ENCODE data around the gene NKD1.
"Not testable (repeated sequence)": the region's sequence is repeated elsewhere in the genome, so short reads cannot be mapped to it uniquely, and the experiment has no call there.

Gene NKD1

GRCh38 chr16:50576403-50577113 lies 28.4 kb downstream of the NKD1 start:
- DNase-seq: no peak

GRCh38 chr16:50578137-50578536 lies 29.9 kb downstream of the NKD1 start:
- no peak for DNase-seq

GRCh38 chr16:50579373-50579772 lies 31.2 kb downstream of the NKD1 start:
- not testable (repeated sequence) for DNase-seq

GRCh38 chr16:50580180-50580798 lies 32.1 kb downstream of the NKD1 start:
- no peak for DNase-seq

- DNase-seq: peak in 9 of 51 donors; percentile 9 to 37 (median 19)
Observed at GRCh38 chr16:50581845-50582244, 33.6 kb downstream of the NKD1 start.

GRCh38 chr16:50583211-50583610 lies 35.0 kb downstream of the NKD1 start:
- no peak for DNase-seq

GRCh38 chr16:50584033-50584722 lies 36.0 kb downstream of the NKD1 start:
- no peak for DNase-seq

GRCh38 chr16:50585331-50585776 lies 37.2 kb downstream of the NKD1 start:
- DNase-seq: peak in 20 of 51 donors; percentile 6 to 64 (median 32)

- no peak for DNase-seq
Observed at GRCh38 chr16:50587543-50587942, 39.3 kb downstream of the NKD1 start.

GRCh38 chr16:50588276-50588675 lies 40.1 kb downstream of the NKD1 start:
- DNase-seq: no peak

- no peak for DNase-seq
Observed at GRCh38 chr16:50591209-50591608, 43.0 kb downstream of the NKD1 start.

GRCh38 chr16:50591800-50592771 lies 43.9 kb downstream of the NKD1 start:
- DNase-seq: peak in 50 of 51 donors; percentile 14 to 95 (median 82)

GRCh38 chr16:50592996-50593395 lies 44.8 kb downstream of the NKD1 start:
- no peak for DNase-seq

- DNase-seq: peak in 10 of 51 donors; percentile 10 to 44 (median 32)
Observed at GRCh38 chr16:50593410-50594150, 45.4 kb downstream of the NKD1 start.

- no peak for DNase-seq
Observed at GRCh38 chr16:50594308-50595260, 46.4 kb downstream of the NKD1 start.

- no peak for DNase-seq
Observed at GRCh38 chr16:50595859-50596258, 47.7 kb downstream of the NKD1 start.

- DNase-seq: no peak
Observed at GRCh38 chr16:50596762-50597450, 48.7 kb downstream of the NKD1 start.

GRCh38 chr16:50597563-50598255 lies 49.5 kb downstream of the NKD1 start:
- DNase-seq: no peak

Data from hypothalamus (tissue), 51 donors.